GM18508 (cell line): ENCODE data around the gene MYPOP.
"Not testable (repeated sequence)": the region's sequence is repeated elsewhere in the genome, so short reads cannot be mapped to it uniquely, and the experiment has no call there.

Experiments
- ATAC-seq: cut with Tn5 transposase; IDR thresholded peaks from one replicate; pipeline ENCODE4 v1.9.1; 2021; ENCODE audit warnings: moderate number of reproducible peaks; ENCODE audit not compliant: insufficient read depth, unreplicated experiment

Gene MYPOP

GRCh38 chr19:45911291-45911690 is 8.9 kb upstream of the MYPOP start:
- ATAC-seq: no peak

- no peak for ATAC-seq
Measured at GRCh38 chr19:45908956-45909355, 6.5 kb upstream of the MYPOP start.

GRCh38 chr19:45906221-45906620 is 3.8 kb upstream of the MYPOP start:
- ATAC-seq: no peak

GRCh38 chr19:45905011-45905410 is 2.6 kb upstream of the MYPOP start:
- ATAC-seq: no peak

GRCh38 chr19:45902651-45903625 is 525 bp upstream of the MYPOP start:
- peak; percentile 71 for ATAC-seq

GRCh38 chr19:45901432-45901911 is 941 bp downstream of the MYPOP start:
- ATAC-seq: no peak

GRCh38 chr19:45900738-45901431 is 1.5 kb downstream of the MYPOP start:
- no peak for ATAC-seq

- ATAC-seq: no peak
Measured at GRCh38 chr19:45899919-45900589, 2.4 kb downstream of the MYPOP start.

- ATAC-seq: no peak
Measured at GRCh38 chr19:45899253-45899652, 3.2 kb downstream of the MYPOP start.

- no peak for ATAC-seq
Measured at GRCh38 chr19:45897261-45897812, 5.1 kb downstream of the MYPOP start.

GRCh38 chr19:45895983-45896599 is 6.3 kb downstream of the MYPOP start:
- ATAC-seq: not testable (repeated sequence)

GRCh38 chr19:45895519-45895972 is 6.9 kb downstream of the MYPOP start:
- no peak for ATAC-seq

GRCh38 chr19:45890877-45891276 is 11.5 kb downstream of the MYPOP start:
- no peak for ATAC-seq

GRCh38 chr19:45889210-45889885 is 13.1 kb downstream of the MYPOP start:
- ATAC-seq: no peak

GRCh38 chr19:45887200-45887710 is 15.2 kb downstream of the MYPOP start:
- no peak for ATAC-seq

GRCh38 chr19:45886427-45887199 is 15.8 kb downstream of the MYPOP start:
- no peak for ATAC-seq

- no peak for ATAC-seq
Measured at GRCh38 chr19:45885556-45886426, 16.6 kb downstream of the MYPOP start, which contains the start of gene IRF2BP1. IRF2BP1 (minus strand) TSS chr19:45886141; CDS start chr19:45885774, 367 bp downstream.
